CD4-positive, alpha-beta T cell treated with Interleukin-21 for 1 hour (primary cell): ENCODE data around the gene ZNF275.
"Not testable (repeated sequence)": the region's sequence is repeated elsewhere in the genome, so short reads cannot be mapped to it uniquely, and the experiment has no call there.

ENCODE experiments used
- DNase-seq: peaks from one replicate; pipeline ENCODE4 v3.0.0-alpha.2; 2020

The ZNF275 gene

GRCh38 chrX:153319295-153320046 lies 14.5 kb upstream of the ZNF275 start:
- DNase-seq: no peak

- DNase-seq: not testable (repeated sequence)
These were observed 13.9 kb upstream of the ZNF275 start for GRCh38 chrX:153320047-153320443.

GRCh38 chrX:153320555-153321184 lies 13.3 kb upstream of the ZNF275 start:
- DNase-seq: no peak

- no peak for DNase-seq
These were observed 12.4 kb upstream of the ZNF275 start, which contains the start of gene PNMA6F for GRCh38 chrX:153321381-153322124. Gene PNMA6F (minus strand): TSS chrX:153321767. CDS start chrX:153320674, 1,093 bp downstream.

- no peak for DNase-seq
These were observed 6.4 kb upstream of the ZNF275 start for GRCh38 chrX:153327561-153327960.

- DNase-seq: no peak
These were observed 687 bp upstream of the ZNF275 start for GRCh38 chrX:153333266-153333665.

- DNase-seq: no peak
These were observed 822 bp downstream of the ZNF275 start for GRCh38 chrX:153334654-153335295.

GRCh38 chrX:153336121-153336894 lies 2.4 kb downstream of the ZNF275 start:
- DNase-seq: no peak

GRCh38 chrX:153336988-153337387 lies 3.0 kb downstream of the ZNF275 start:
- no peak for DNase-seq

GRCh38 chrX:153338836-153339235 lies 4.9 kb downstream of the ZNF275 start:
- no peak for DNase-seq

GRCh38 chrX:153339662-153340061 lies 5.7 kb downstream of the ZNF275 start:
- no peak for DNase-seq

GRCh38 chrX:153340111-153340510 lies 6.2 kb downstream of the ZNF275 start:
- no peak for DNase-seq

GRCh38 chrX:153342762-153343558 lies 9.0 kb downstream of the ZNF275 start:
- no peak for DNase-seq

- DNase-seq: no peak
These were observed 9.7 kb downstream of the ZNF275 start for GRCh38 chrX:153343674-153344073.

GRCh38 chrX:153347530-153347929 lies 13.6 kb downstream of the ZNF275 start:
- DNase-seq: no peak

- DNase-seq: no peak
These were observed 14.5 kb downstream of the ZNF275 start for GRCh38 chrX:153348421-153348820.

- no peak for DNase-seq
These were observed 16.0 kb downstream of the ZNF275 start for GRCh38 chrX:153349952-153350351.

- no peak for DNase-seq
These were observed 18.0 kb downstream of the ZNF275 start for GRCh38 chrX:153351981-153352380.

GRCh38 chrX:153352858-153353257 lies 18.9 kb downstream of the ZNF275 start:
- DNase-seq: no peak

- no peak for DNase-seq
These were observed 19.5 kb downstream of the ZNF275 start for GRCh38 chrX:153353416-153353815.

- DNase-seq: no peak
These were observed 23.9 kb downstream of the ZNF275 start for GRCh38 chrX:153357877-153358276.
